Mesendoderm (in vitro differentiated cells): Measurements from ENCODE around the gene GFM2.

Source experiments
- DNase-seq: peaks from one replicate; pipeline ENCODE4 v3.0.0; 2013
- H2AK5ac ChIP-seq: 2 replicates; pipeline ENCODE4 v1.6.1; 2013; ENCODE audit warnings: low read length, inconsistent platforms
- H2BK120ac ChIP-seq: 2 replicates; pipeline ENCODE4 v1.6.1; 2013; ENCODE audit warnings: low read depth, mild to moderate bottlenecking, low read length, moderate library complexity, mixed read lengths
- H2BK15ac ChIP-seq: replicated peaks from 2 replicates; pipeline ENCODE4 v1.6.1; 2013; ENCODE audit warnings: low read depth, mild to moderate bottlenecking, moderate library complexity
- H2BK5ac ChIP-seq: 2 replicates; pipeline ENCODE4 v1.6.1; 2013; ENCODE audit warnings: low read length, inconsistent platforms
- H3K18ac ChIP-seq: 2 replicates; pipeline ENCODE4 v1.6.1; 2013; ENCODE audit warnings: mild to moderate bottlenecking, low read length, mixed read lengths
- H3K23ac ChIP-seq: one replicate; pipeline ENCODE4 v1.6.1; 2013; ENCODE audit warnings: low read length
- H3K27ac ChIP-seq: 2 replicates; pipeline ENCODE4 v1.5.1; 2013; ENCODE audit warnings: low read depth, mild to moderate bottlenecking, inconsistent platforms, low read length, moderate library complexity
- H3K27me3 ChIP-seq: 2 replicates; pipeline ENCODE4 v1.6.1; 2013; ENCODE audit warnings: low read length, control low read depth, mild to moderate bottlenecking, inconsistent platforms; ENCODE audit not compliant: insufficient read depth, poor library complexity
- H3K36me3 ChIP-seq: 2 replicates; pipeline ENCODE4 v1.6.1; 2013; ENCODE audit warnings: low read length, inconsistent platforms; ENCODE audit not compliant: control insufficient read depth, insufficient read depth
- H3K4ac ChIP-seq: one replicate; pipeline ENCODE4 v1.6.1; 2013; ENCODE audit warnings: low read depth, mild to moderate bottlenecking, low read length, moderate library complexity
- H3K4me1 ChIP-seq: 2 replicates; pipeline ENCODE4 v1.6.1; 2013; ENCODE audit warnings: low read depth, low read length, inconsistent platforms; ENCODE audit not compliant: control insufficient read depth
- H3K4me2 ChIP-seq: 2 replicates; pipeline ENCODE4 v1.6.1; 2013; ENCODE audit warnings: low read length
- H3K4me3 ChIP-seq: 2 replicates; pipeline ENCODE4 v1.5.1; 2013; ENCODE audit warnings: mild to moderate bottlenecking, low read length
- H3K56ac ChIP-seq: one replicate; pipeline ENCODE4 v1.6.1; 2013; ENCODE audit warnings: low read length
- H3K79me1 ChIP-seq: 2 replicates; pipeline ENCODE4 v1.6.1; 2013; ENCODE audit warnings: low read length, inconsistent platforms
- H3K79me2 ChIP-seq: 2 replicates; pipeline ENCODE4 v1.6.1; 2013; ENCODE audit warnings: mild to moderate bottlenecking, low read length; ENCODE audit not compliant: control insufficient read depth, insufficient read depth
- H3K9ac ChIP-seq: 2 replicates; pipeline ENCODE4 v1.6.1; 2013; ENCODE audit warnings: low read length, inconsistent platforms
- H4K5ac ChIP-seq: one replicate; pipeline ENCODE4 v1.6.1; 2013; ENCODE audit warnings: low read length
- H4K8ac ChIP-seq: one replicate; pipeline ENCODE4 v1.6.1; 2013; ENCODE audit warnings: low read depth, mild to moderate bottlenecking, control low read depth, low read length, moderate library complexity
- WGBS: extraction: QIAGEN DNeasy Blood & Tissue Kit; methylation state at CpG from one replicate; pipeline ENCODE4 v1.1.7; 2013; ENCODE audit warnings: low lambda C conversion rate, missing lambda C conversion rate; ENCODE audit not compliant: insufficient coverage; ENCODE audit errors: extremely low coverage; 5-methylcytosine and 5-hydroxymethylcytosine counted together

The GFM2 gene

GRCh38 chr5:74693191-74693590 lies 73.7 kb downstream of the GFM2 start:
- H3K27ac ChIP-seq: no peak overlapping the region
- no peak overlapping the region for H3K4ac ChIP-seq
- no peak overlapping the region for H2AK5ac ChIP-seq
- no peak overlapping the region for H4K8ac ChIP-seq
- H4K5ac ChIP-seq: no peak overlapping the region
- no peak for DNase-seq
- no peaks in the 10 kb centered on the region for H3K4me1 ChIP-seq
- no peaks in the 10 kb centered on the region for H3K27me3 ChIP-seq
- no peak overlapping the region for H3K18ac ChIP-seq
- no peak overlapping the region for H3K9ac ChIP-seq
- H2BK120ac ChIP-seq: no peak overlapping the region
- WGBS: no CpG with 5 or more reads among the region's 4 CpGs
- H2BK5ac ChIP-seq: no peak overlapping the region
- H3K4me2 ChIP-seq: no peak overlapping the region
- H2BK15ac ChIP-seq: no peak overlapping the region
- H3K79me1 ChIP-seq: no peaks in the 10 kb centered on the region
- no peaks in the 10 kb centered on the region for H3K79me2 ChIP-seq
- no peak overlapping the region for H3K4me3 ChIP-seq
- no peaks in the 10 kb centered on the region for H3K36me3 ChIP-seq
- no peak overlapping the region for H3K56ac ChIP-seq
- no peak overlapping the region for H3K23ac ChIP-seq

- H3K27me3 ChIP-seq: no peaks in the 10 kb centered on the region
- no CpG with 5 or more reads among the region's 5 CpGs for WGBS
- no peak overlapping the region for H3K27ac ChIP-seq
Measured at GRCh38 chr5:74686962-74687751, 79.8 kb downstream of the GFM2 start.

GRCh38 chr5:74685979-74686631 lies 80.8 kb downstream of the GFM2 start:
- Histone ChIP-seq H3K9ac (peak overlapping the region; percentile 80), H4K5ac (no peak overlapping the region), H2AK5ac (no peak overlapping the region), H3K79me2 (no peaks in the 10 kb centered on the region), H4K8ac (no peak overlapping the region), H3K4me2 (peak overlapping the region; percentile 19), H3K36me3 (no peaks in the 10 kb centered on the region), H3K4ac (no peak overlapping the region), H2BK120ac (no peak overlapping the region), H3K27ac (no peak overlapping the region), H3K18ac (no peak overlapping the region), H3K23ac (no peak overlapping the region), H3K4me1 (peaks cover 2% of the 10 kb centered on the region), H3K56ac (peak overlapping the region; percentile 98), H3K4me3 (no peak overlapping the region), H2BK15ac (no peak overlapping the region), H3K27me3 (no peaks in the 10 kb centered on the region), H2BK5ac (no peak overlapping the region), H3K79me1 (no peaks in the 10 kb centered on the region)
- DNase-seq: peak; percentile 14
- WGBS: no CpG with 5 or more reads among the region's 10 CpGs

More at GRCh38 chr5:74686962-74687751, 79.8 kb downstream of the GFM2 start:
- H3K9ac ChIP-seq: no peak overlapping the region
- no peak overlapping the region for H2BK5ac ChIP-seq
- no peak for DNase-seq
- H3K23ac ChIP-seq: no peak overlapping the region
- H4K8ac ChIP-seq: no peak overlapping the region
- no peak overlapping the region for H3K4me3 ChIP-seq
- no peak overlapping the region for H2BK120ac ChIP-seq
- no peak overlapping the region for H2BK15ac ChIP-seq
- no peak overlapping the region for H3K56ac ChIP-seq
- H4K5ac ChIP-seq: no peak overlapping the region
- H3K4me1 ChIP-seq: peaks cover 2% of the 10 kb centered on the region
- no peak overlapping the region for H3K18ac ChIP-seq
- no peaks in the 10 kb centered on the region for H3K79me2 ChIP-seq
- no peak overlapping the region for H2AK5ac ChIP-seq
- H3K36me3 ChIP-seq: no peaks in the 10 kb centered on the region
- H3K4me2 ChIP-seq: no peak overlapping the region
- no peaks in the 10 kb centered on the region for H3K79me1 ChIP-seq
- H3K4ac ChIP-seq: no peak overlapping the region

GRCh38 chr5:74684900-74685851 lies 81.7 kb downstream of the GFM2 start, which contains the start of gene HEXB:
HEXB (plus strand) TSS chr5:74685233; CDS start chr5:74685261, 28 bp downstream.
- H3K36me3 ChIP-seq: no peaks in the 10 kb centered on the region
- peak within 1 kb of the TSS; percentile 47 for H3K18ac ChIP-seq
- H2BK5ac ChIP-seq: no peak within 1 kb of the TSS
- H2BK15ac ChIP-seq: no peak within 1 kb of the TSS
- no peak within 1 kb of the TSS for H3K4ac ChIP-seq
- DNase-seq: peak; percentile 95
- H2BK120ac ChIP-seq: no peak within 1 kb of the TSS
- H3K23ac ChIP-seq: no peak within 1 kb of the TSS
- no peak within 1 kb of the TSS for H2AK5ac ChIP-seq
- peak within 1 kb of the TSS; percentile 76 for H3K4me3 ChIP-seq
- no peaks in the 10 kb centered on the region for H3K27me3 ChIP-seq
- H4K5ac ChIP-seq: no peak within 1 kb of the TSS
- H3K9ac ChIP-seq: peak within 1 kb of the TSS; percentile 80
- peaks cover 2% of the 10 kb centered on the region for H3K4me1 ChIP-seq
- H3K79me2 ChIP-seq: no peaks in the 10 kb centered on the region
- no peaks in the 10 kb centered on the region for H3K79me1 ChIP-seq
- WGBS: no CpG with 5 or more reads among the region's 78 CpGs
- peak within 1 kb of the TSS; percentile 19 for H3K4me2 ChIP-seq
- H3K56ac ChIP-seq: peak within 1 kb of the TSS; percentile 98
- H3K27ac ChIP-seq: no peak within 1 kb of the TSS
- no peak within 1 kb of the TSS for H4K8ac ChIP-seq

- H3K27ac ChIP-seq: no peak overlapping the region
- H3K23ac ChIP-seq: no peak overlapping the region
- no peak overlapping the region for H3K9ac ChIP-seq
- no peak for DNase-seq
- H3K56ac ChIP-seq: no peak overlapping the region
- no peak overlapping the region for H3K4me3 ChIP-seq
- H2BK5ac ChIP-seq: no peak overlapping the region
- H3K18ac ChIP-seq: no peak overlapping the region
- no peaks in the 10 kb centered on the region for H3K4me1 ChIP-seq
- no peak overlapping the region for H2BK15ac ChIP-seq
- no peaks in the 10 kb centered on the region for H3K27me3 ChIP-seq
- H3K4ac ChIP-seq: no peak overlapping the region
- H4K5ac ChIP-seq: no peak overlapping the region
- H3K79me1 ChIP-seq: no peaks in the 10 kb centered on the region
- WGBS: no CpG with 5 or more reads among the region's 4 CpGs
- no peaks in the 10 kb centered on the region for H3K36me3 ChIP-seq
- H2BK120ac ChIP-seq: no peak overlapping the region
- no peaks in the 10 kb centered on the region for H3K79me2 ChIP-seq
- no peak overlapping the region for H2AK5ac ChIP-seq
- no peak overlapping the region for H4K8ac ChIP-seq
- no peak overlapping the region for H3K4me2 ChIP-seq
Measured at GRCh38 chr5:74679966-74680365, 87.0 kb downstream of the GFM2 start.
